ENCODE results near the gene DGKB.

DGKB gene

GRCh38 chr7:14209896-14210484 is 692.6 kb downstream of the DGKB start:
- no peak for DNase-seq (ENCODE audit: low read depth, low spot score)

- DNase-seq (ENCODE audit: low read depth, low spot score): no peak
Observed at GRCh38 chr7:14207711-14208110, 694.8 kb downstream of the DGKB start.

GRCh38 chr7:14207138-14207537 is 695.4 kb downstream of the DGKB start:
- no peak for DNase-seq (ENCODE audit: low read depth, low spot score)

GRCh38 chr7:14206121-14206520 is 696.4 kb downstream of the DGKB start:
- no peak for DNase-seq (ENCODE audit: low read depth, low spot score)

- DNase-seq (ENCODE audit: low read depth, low spot score): no peak
Observed at GRCh38 chr7:14201353-14201752, 701.2 kb downstream of the DGKB start.

- no peak for DNase-seq (ENCODE audit: low read depth, low spot score)
Observed at GRCh38 chr7:14199336-14199735, 703.2 kb downstream of the DGKB start.

GRCh38 chr7:14197280-14197679 is 705.3 kb downstream of the DGKB start:
- DNase-seq (ENCODE audit: low read depth, low spot score): no peak

GRCh38 chr7:14196555-14196954 is 706.0 kb downstream of the DGKB start:
- DNase-seq (ENCODE audit: low read depth, low spot score): no peak

- DNase-seq (ENCODE audit: low read depth, low spot score): no peak
Observed at GRCh38 chr7:14195871-14196270, 706.7 kb downstream of the DGKB start.

- no peak for DNase-seq (ENCODE audit: low read depth, low spot score)
Observed at GRCh38 chr7:14195079-14195478, 707.5 kb downstream of the DGKB start.

GRCh38 chr7:14191686-14192098 is 710.9 kb downstream of the DGKB start:
- DNase-seq (ENCODE audit: low read depth, low spot score): no peak

GRCh38 chr7:14184292-14184864 is 718.2 kb downstream of the DGKB start:
- no peak for DNase-seq (ENCODE audit: low read depth, low spot score)

GRCh38 chr7:14179781-14180180 is 722.8 kb downstream of the DGKB start:
- DNase-seq (ENCODE audit: low read depth, low spot score): no peak

- no peak for DNase-seq (ENCODE audit: low read depth, low spot score)
Observed at GRCh38 chr7:14177876-14178275, 724.7 kb downstream of the DGKB start.

GRCh38 chr7:14170872-14171271 is 731.7 kb downstream of the DGKB start:
- no peak for DNase-seq (ENCODE audit: low read depth, low spot score)

- DNase-seq (ENCODE audit: low read depth, low spot score): no peak
Observed at GRCh38 chr7:14158111-14158510, 744.4 kb downstream of the DGKB start.

GRCh38 chr7:14156436-14156835 is 746.1 kb downstream of the DGKB start:
- DNase-seq (ENCODE audit: low read depth, low spot score): no peak

- no peak for DNase-seq (ENCODE audit: low read depth, low spot score)
Observed at GRCh38 chr7:14148974-14149373, 753.6 kb downstream of the DGKB start.

GRCh38 chr7:14147532-14147931 is 755.0 kb downstream of the DGKB start:
- no peak for DNase-seq (ENCODE audit: low read depth, low spot score)

GRCh38 chr7:14144538-14144937 is 758.0 kb downstream of the DGKB start:
- DNase-seq (ENCODE audit: low read depth, low spot score): no peak

GRCh38 chr7:14144109-14144508 is 758.4 kb downstream of the DGKB start:
- DNase-seq (ENCODE audit: low read depth, low spot score): no peak

- DNase-seq (ENCODE audit: low read depth, low spot score): no peak
Observed at GRCh38 chr7:14137676-14138075, 764.9 kb downstream of the DGKB start.

- no peak for DNase-seq (ENCODE audit: low read depth, low spot score)
Observed at GRCh38 chr7:14133752-14134151, 768.8 kb downstream of the DGKB start.

GRCh38 chr7:14125998-14126397 is 776.6 kb downstream of the DGKB start:
- no peak for DNase-seq (ENCODE audit: low read depth, low spot score)

All from activated naive CD8-positive, alpha-beta T cell treated with anti-CD3 and anti-CD28 coated beads, Interleukin-2, amount 50 U/mL, for 16 hours (primary cell).